ENCODE measurements around the gene TMEM150A.

DNA sequence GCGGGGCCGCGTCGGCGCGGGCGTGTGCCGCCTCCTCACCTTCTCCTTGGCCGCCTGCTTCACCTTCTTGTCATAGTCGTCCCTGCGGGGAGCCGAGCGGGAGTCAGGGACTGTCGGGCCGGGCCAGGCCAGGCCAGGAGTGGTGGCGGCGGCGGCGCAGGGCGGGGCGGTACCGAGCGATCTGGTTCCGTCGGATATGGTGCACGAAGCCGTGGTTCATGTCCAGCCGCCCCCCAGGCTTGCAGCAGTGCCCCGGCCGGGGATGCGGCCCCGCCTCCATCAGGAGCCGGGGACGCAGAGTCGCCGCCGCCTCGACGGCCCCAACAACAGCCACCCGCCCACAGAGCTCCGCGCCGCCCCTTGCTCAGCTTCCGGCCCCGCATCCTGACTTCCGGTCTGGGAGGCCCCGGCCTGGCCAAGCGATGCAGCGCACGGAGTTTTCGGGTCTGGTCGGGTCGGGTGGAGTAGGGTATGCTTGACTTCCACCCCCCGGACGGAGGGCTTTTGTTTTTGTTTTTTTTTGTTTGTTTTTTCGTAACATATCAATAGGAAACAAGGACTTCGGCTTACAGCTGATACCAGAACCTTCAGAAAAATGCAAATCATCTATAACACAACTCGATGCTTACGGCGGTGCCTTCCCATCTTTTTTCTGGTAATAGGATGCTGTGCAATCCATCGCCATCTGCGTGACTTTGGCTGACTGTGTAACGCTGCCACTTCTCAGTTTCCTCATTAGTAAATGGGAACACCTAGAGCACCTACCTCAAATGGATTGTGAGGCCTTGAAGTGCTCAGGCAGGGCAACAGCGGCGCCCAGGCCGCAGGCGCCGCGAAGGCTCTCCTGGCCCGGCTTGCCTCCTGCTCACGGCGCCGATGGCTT is 9.4 kb upstream of the TMEM150A start, which contains the start of gene C2orf68:
- TF ChIP-seq, protein P1, sequence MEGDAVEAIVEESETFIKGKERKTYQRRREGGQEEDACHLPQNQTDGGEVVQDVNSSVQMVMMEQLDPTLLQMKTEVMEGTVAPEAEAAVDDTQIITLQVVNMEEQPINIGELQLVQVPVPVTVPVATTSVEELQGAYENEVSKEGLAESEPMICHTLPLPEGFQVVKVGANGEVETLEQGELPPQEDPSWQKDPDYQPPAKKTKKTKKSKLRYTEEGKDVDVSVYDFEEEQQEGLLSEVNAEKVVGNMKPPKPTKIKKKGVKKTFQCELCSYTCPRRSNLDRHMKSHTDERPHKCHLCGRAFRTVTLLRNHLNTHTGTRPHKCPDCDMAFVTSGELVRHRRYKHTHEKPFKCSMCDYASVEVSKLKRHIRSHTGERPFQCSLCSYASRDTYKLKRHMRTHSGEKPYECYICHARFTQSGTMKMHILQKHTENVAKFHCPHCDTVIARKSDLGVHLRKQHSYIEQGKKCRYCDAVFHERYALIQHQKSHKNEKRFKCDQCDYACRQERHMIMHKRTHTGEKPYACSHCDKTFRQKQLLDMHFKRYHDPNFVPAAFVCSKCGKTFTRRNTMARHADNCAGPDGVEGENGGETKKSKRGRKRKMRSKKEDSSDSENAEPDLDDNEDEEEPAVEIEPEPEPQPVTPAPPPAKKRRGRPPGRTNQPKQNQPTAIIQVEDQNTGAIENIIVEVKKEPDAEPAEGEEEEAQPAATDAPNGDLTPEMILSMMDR (IDR thresholded peaks at IDR 0.05) = no peak
- peak in 1 of 2 donors; percentile 76 for TF ChIP-seq POLR2A (IDR thresholded peaks at IDR 0.05)
